GM19452 (cell line): ENCODE results near the gene TTBK1.

Source experiments
- ATAC-seq: cut with Tn5 transposase; IDR thresholded peaks from one replicate; pipeline ENCODE4 v1.9.1; 2021; ENCODE audit not compliant: unreplicated experiment

TTBK1 gene

DNA sequence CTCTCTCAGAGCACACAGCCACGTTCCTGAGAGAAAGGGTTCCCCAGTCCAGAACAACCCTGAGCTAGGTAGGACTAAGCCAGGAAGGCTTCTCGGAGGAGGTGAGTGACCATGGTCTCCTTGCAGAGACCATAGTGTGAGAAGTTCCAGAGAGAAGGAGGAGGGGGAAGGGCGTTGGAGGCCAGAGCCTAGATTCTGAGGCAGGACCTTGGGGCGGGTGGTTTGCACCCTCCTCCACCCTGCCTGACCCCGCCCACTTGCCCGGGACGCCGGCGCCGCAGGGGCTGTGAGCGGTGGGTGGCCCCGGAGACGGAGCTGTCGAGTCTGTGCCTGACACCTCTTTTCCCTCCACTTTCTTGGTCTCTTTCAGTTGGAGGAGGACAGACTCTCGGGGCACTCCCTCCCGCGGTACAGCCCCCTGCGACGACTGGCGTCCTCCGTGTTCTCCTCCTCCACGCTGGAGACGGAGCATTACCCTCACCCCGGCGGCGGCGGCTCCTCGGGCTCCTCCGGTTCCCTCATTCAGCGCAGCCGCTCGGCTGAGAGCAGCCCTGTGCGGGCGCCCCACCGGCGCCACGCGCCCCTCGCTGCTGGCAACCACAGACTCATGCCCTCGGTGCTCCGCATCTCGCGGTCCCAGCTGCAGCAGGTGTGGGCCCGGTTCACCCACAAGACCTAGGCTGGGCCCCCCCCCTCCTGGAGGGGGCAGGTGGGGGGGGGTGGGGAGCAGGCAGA, 26.2 kb downstream of the TTBK1 start:
- ATAC-seq, result no peak

GRCh38 chr6:43271103-43271815, 28.0 kb downstream of the TTBK1 start:
- no peak for ATAC-seq

GRCh38 chr6:43271944-43272343, 28.7 kb downstream of the TTBK1 start:
- ATAC-seq, result no peak

DNA sequence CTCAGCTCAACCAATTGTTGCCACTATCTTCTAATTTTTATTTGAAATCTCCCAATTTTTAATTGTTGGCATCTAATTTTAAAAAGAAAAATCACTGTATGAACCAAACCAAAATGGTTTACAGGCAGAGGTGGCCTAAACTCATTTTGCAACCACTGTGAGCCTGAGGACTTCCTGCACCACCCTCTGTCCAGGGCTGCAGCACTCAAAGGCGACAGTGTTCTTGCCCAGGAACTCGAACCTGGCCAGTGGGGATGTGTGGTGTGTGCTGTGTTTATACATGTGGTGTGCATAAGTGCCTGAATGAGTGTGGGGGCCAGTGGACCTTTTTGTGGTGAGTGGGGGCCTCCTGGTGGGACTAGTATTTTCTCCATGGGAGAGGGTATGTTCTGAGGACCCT, 30.4 kb downstream of the TTBK1 start:
- ATAC-seq, result no peak

- ATAC-seq, result no peak
Observed at GRCh38 chr6:43274127-43274915, 31.0 kb downstream of the TTBK1 start.

- no peak for ATAC-seq
Observed at GRCh38 chr6:43274916-43275597, 31.8 kb downstream of the TTBK1 start.

GRCh38 chr6:43275801-43276576, 32.7 kb downstream of the TTBK1 start:
- ATAC-seq, result no peak

DNA sequence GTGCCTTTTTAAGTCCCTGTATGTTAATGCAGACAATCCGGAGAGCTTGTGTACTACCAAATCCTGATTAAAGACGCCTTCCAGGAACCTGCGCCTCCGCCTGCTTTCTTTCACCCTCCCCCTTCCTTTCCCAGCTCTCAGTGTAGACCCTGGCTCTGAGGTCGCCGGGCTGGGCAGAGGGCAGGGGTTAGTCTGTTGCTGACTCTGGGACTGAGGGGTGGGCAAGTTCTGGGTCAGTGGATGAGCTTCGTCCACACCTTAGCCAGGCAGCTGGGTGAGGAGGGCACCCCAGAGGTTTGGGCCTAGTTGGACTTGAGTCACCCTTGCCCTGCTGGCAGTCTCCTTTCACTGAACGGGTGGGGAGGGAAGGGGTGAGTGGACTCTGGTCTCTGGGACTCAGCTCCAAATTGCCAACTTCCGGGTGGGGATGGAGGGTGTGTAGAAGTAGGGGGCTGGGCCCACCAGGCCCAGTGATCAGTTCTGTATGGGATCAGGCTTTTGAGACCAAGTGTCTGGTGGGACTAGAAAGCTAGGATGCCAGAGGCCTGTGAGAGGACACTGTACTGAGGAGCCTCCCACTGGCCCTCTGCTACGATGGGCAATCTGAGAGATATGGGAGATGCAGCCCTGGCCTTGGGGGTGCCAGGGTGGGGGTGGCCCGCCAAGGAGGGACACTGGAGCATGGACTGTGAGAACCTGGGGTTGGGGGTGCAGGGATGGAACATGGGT, 33.5 kb downstream of the TTBK1 start:
- ATAC-seq, result no peak

DNA sequence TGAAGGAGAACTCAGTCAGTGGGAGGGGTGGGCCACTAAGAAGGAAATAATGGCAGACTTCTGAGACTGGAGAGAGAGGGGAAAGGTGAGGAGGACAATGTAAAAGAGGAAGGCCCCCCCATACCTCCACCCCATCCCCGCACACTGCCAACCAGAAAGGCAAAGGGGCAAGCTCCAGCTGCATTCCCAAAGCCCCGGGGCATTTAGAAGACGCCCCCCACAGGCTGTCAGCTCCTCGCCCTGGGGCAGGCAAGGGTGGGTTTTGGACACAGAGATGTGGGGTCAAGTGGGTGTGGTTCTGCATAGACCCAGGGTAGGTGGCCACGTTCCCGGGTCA, 34.0 kb downstream of the TTBK1 start:
- ATAC-seq, result no peak

DNA sequence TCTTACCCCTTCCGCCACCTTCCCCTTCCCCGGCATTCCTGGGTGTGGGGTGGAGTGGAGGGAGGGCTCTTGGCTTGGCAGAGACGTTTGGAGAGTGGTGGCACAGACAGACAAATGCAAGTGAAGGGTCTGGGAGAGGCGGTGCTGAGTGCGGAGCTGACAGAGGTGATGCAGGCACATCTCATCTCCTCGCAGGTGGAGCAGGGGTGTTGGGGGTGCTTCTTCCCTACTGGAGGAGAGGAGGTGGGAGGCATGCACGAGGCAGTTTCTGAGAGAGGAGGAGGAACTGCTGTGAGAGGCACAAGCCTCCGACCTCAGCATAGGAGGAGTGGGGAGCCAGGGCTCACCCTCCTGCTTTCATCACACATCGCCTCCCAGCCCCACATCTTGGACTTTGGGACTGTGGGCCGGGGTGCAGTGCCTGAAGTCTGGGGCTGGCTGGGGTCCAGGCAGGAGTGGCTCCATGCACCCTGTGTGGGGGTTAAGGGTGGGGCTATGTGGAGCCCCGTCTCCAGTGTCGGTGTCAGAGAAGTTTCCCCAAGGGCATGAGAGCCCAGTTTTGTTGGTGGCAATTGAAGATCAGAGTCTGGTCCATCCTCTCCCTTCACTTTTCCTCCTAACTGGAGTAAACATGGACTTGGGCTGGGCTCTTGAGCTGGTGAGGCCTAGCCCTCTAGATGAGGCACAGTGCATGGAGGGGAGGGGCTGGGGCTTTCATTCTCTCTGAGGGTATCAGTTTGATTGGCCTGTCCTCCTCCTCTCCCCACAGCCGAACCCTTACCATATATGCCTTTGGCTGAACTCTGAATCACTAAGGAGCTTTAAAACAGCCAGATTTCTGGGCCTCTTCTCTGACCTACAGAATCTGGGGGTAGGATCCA, 34.6 kb downstream of the TTBK1 start:
- no peak for ATAC-seq

- ATAC-seq, result no peak
Observed at GRCh38 chr6:43278524-43279078, 35.3 kb downstream of the TTBK1 start.

- ATAC-seq, result no peak
Observed at GRCh38 chr6:43280234-43280633, 37.0 kb downstream of the TTBK1 start.

- no peak for ATAC-seq
Observed at GRCh38 chr6:43282060-43282459, 38.8 kb downstream of the TTBK1 start.

DNA sequence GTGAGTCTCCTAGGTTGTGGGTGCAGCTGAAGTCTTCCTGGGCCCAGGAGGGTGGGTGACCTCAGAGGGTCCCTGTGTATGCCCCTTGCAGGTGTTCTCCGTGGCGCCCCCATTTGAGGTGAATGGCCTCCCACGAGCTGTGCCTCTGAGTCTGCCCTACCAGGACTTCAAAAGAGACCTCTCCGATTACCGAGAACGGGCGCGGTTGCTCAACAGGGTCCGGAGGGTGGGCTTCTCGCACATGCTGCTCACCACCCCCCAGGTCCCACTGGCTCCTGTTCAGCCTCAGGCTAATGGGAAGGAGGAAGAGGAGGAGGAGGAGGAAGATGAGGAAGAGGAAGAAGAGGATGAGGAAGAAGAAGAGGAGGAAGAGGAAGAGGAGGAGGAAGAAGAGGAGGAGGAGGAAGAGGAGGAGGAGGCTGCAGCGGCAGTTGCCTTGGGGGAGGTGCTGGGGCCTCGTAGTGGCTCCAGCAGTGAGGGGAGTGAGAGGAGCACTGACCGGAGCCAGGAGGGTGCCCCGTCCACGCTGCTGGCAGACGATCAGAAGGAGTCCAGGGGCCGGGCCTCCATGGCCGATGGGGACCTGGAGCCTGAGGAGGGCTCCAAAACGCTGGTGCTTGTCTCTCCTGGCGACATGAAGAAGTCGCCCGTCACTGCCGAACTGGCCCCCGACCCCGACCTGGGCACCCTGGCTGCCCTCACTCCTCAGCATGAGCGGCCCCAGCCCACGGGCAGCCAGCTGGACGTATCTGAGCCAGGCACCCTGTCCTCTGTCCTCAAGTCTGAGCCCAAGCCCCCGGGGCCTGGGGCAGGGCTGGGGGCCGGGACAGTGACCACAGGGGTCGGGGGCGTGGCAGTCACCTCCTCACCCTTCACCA, 39.6 kb downstream of the TTBK1 start:
- no peak for ATAC-seq

DNA sequence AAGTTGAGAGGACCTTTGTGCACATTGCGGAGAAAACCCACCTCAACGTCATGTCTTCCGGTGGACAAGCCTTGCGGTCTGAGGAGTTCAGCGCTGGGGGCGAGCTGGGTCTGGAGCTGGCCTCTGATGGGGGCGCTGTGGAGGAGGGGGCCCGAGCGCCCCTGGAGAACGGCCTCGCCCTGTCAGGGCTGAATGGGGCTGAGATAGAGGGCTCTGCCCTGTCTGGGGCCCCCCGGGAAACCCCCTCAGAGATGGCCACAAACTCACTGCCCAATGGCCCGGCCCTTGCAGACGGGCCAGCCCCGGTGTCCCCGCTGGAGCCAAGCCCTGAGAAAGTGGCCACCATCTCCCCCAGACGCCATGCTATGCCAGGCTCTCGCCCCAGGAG, 40.2 kb downstream of the TTBK1 start:
- ATAC-seq, result no peak

GRCh38 chr6:43283905-43284304, 40.6 kb downstream of the TTBK1 start:
- ATAC-seq, result no peak

DNA sequence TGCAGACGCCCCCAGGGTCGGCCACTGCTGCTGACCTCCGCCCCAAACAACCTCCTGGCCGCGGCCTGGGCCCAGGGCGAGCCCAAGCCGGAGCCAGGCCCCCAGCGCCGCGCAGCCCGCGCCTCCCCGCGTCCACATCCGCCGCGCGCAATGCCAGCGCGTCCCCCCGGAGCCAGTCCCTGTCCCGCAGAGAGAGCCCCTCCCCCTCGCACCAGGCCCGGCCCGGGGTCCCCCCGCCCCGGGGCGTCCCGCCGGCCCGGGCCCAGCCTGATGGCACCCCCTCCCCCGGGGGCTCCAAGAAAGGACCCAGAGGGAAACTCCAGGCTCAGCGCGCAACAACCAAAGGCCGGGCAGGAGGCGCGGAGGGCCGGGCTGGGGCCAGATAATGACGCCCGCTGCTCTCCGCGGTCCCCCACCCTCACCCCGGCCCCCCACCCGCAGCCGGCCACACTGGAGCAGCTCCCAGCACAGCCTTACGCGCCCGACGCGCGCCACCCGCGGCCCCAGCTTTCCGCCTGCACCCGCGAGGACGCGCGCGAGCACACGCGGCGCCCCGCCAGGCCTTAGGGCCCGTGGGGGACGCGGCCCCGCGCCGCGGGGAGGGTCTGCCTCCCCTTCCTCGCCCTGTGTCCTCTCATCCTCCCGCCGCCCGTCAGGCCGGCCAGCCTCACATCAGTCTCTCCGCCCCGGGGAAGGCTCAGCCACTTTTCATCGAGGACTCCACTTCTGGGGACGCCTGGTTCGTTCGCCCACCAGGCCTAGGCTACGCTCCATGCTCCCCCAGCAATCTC, 41.9 kb downstream of the TTBK1 start:
- ATAC-seq, result no peak
